Neutrophil (primary cell): Measurements from ENCODE around the gene KMT5C.

Experiments used
- H3K27ac ChIP-seq: fragments of 200-600 bp; sonication (generic); 2 replicates; pipeline ENCODE4 v1.5.1; 2016; ENCODE audit warnings: mild to moderate bottlenecking, moderate library complexity
- H3K27me3 ChIP-seq: fragments of 200-600 bp; sonication (generic); 2 replicates; pipeline ENCODE4 v1.6.0; 2016; ENCODE audit warnings: mild to moderate bottlenecking
- H3K36me3 ChIP-seq: fragments of 200-600 bp; sonication (generic); 2 replicates; pipeline ENCODE4 v1.5.1; 2017
- H3K4me1 ChIP-seq, 2 experiments: fragments of 200-600 bp in 1 of 2; sonication (generic) in 1 of 2; 1 replicate in 1 of 2; 2 replicates in 1 of 2; pipeline versions ENCODE4 v1.5.1 to v1.6.1; 2013 to 2016; ENCODE audit warnings: low read depth in 1 of 2, low read length in 1 of 2, mild to moderate bottlenecking in 1 of 2, moderate library complexity in 1 of 2; ENCODE audit not compliant: control insufficient read depth in 1 of 2, insufficient read depth in 1 of 2
- H3K4me3 ChIP-seq, 2 experiments: fragments of 200-600 bp in 1 of 2; sonication (generic) in 1 of 2; 1 replicate in 1 of 2; 2 replicates in 1 of 2; pipeline ENCODE4 v1.5.1; 2013 to 2016; ENCODE audit warnings: low read depth in 1 of 2, low read length in 1 of 2, mild to moderate bottlenecking in 1 of 2, moderate library complexity in 1 of 2
- H3K9me3 ChIP-seq: fragments of 200-600 bp; sonication (generic); 2 replicates; pipeline ENCODE4 v1.5.1; 2016
- TF ChIP-seq, protein P1 (sequence below): fragments of 200-600 bp; sonication (generic); IDR thresholded peaks from 2 replicates; pipeline ENCODE4 v1.5.1; 2016; ENCODE audit warnings: antibody characterized with exemption

KMT5C gene

DNA sequence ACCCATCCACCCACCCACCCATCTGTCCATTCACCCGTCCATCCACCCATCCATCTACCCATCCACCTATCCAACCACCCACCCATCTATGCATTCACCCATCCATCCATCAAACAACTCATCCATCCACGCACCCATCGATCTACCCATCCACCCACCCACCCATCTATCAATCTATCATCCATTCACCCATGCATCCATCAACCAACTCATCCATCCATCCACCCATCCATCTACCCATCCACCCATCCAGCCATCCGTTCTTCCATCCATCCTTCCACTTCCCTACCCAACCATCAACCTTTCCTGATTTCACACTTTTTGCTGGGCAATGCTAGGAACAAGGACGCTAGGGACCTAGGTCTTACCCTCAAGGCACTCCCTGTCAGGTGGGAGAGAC, 42.3 kb downstream of the KMT5C start:
- Histone ChIP-seq H3K4me3 (no peak overlapping the region), H3K4me1 (peaks cover 27 to 29% of the 10 kb centered on the region in 2 experiments), H3K9me3 (no peaks in the 10 kb centered on the region), H3K36me3 (no peaks in the 10 kb centered on the region), H3K27ac (no peak overlapping the region), H3K27me3 (peaks cover 47% of the 10 kb centered on the region)
- TF ChIP-seq, protein P1, sequence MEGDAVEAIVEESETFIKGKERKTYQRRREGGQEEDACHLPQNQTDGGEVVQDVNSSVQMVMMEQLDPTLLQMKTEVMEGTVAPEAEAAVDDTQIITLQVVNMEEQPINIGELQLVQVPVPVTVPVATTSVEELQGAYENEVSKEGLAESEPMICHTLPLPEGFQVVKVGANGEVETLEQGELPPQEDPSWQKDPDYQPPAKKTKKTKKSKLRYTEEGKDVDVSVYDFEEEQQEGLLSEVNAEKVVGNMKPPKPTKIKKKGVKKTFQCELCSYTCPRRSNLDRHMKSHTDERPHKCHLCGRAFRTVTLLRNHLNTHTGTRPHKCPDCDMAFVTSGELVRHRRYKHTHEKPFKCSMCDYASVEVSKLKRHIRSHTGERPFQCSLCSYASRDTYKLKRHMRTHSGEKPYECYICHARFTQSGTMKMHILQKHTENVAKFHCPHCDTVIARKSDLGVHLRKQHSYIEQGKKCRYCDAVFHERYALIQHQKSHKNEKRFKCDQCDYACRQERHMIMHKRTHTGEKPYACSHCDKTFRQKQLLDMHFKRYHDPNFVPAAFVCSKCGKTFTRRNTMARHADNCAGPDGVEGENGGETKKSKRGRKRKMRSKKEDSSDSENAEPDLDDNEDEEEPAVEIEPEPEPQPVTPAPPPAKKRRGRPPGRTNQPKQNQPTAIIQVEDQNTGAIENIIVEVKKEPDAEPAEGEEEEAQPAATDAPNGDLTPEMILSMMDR: no peak

DNA sequence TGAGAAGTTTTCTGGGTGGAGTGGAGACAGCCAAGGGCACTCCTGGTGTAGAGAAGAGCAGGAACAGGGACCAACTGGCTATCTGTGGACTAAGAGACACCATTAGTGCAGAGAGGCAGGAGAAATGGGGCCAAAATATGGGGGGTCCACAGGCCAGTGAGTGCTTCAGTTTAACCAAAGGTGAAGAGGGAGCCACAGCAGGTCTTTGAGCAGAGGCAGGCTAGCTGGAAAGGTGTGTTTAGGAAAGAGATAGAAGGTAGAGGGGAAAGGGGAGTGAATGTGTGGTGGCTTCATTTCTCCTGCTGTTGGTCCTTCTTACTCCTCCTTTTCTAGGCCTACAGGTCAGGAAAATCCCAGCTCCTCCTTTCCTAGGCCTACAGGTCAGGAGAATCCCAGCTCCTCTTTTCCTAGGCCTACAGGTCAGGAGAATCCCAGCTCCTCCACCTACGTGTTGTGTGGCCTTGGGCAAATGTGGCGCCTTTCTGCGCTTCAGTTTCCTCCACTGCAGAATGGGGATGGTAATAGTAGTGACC, 42.9 kb downstream of the KMT5C start:
- Histone ChIP-seq H3K36me3 (peaks cover 5% of the 10 kb centered on the region), H3K4me3 (no peak overlapping the region), H3K27me3 (peaks cover 42% of the 10 kb centered on the region), H3K9me3 (no peaks in the 10 kb centered on the region), H3K4me1 (peaks cover 33 to 35% of the 10 kb centered on the region in 2 experiments), H3K27ac (no peak overlapping the region)
- TF ChIP-seq, protein P1: no peak

DNA sequence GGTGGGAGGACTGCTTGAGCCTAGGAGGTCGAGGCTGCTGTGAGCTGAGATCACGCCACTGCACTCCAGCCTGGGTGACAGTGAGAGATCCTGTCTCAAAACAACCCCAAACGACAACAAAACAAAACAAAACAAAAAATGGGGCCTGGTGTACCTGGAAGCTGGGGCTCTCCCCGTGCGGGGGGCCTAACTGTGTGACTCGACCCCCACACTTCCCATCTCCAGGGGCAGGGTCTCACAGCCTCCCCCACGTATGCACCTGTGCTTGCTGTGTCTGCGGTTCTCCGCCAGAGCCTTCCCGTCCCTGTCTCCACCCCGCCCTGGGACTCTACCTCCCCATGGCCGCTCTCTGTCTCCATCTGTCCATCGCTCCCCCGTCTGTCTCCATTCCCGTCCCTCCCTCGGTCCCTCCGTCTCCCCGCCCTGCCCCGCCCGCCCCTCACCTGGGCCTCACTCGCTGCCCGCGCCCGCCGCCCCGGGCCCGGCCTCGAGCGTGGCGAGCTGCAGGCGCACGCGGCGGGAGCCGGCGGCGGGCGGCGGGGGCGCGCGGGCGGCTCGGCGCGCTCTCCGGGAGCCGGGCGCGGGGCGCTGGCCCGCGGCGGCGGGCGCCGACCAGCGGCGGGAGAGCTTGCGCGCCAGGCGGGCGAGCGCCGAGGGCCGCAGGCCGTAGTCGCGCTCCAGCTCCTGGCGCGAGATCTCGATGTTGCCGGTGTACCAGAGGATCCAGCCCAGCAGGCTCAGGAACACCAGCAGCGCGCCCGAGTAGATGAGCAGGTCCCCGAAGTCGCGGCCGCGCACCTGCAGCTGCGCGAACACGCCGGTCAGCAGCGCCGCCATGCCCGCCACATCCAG, 43.8 kb downstream of the KMT5C start:
- Histone ChIP-seq H3K9me3 (no peaks in the 10 kb centered on the region), H3K27me3 (peaks cover 32% of the 10 kb centered on the region), H3K4me3 (peak overlapping the region; percentile 78 to 100), H3K27ac (peak overlapping the region; percentile 88), H3K36me3 (peaks cover 14% of the 10 kb centered on the region), H3K4me1 (peaks cover 42 to 44% of the 10 kb centered on the region in 2 experiments)
- TF ChIP-seq, protein P1: no peak

DNA sequence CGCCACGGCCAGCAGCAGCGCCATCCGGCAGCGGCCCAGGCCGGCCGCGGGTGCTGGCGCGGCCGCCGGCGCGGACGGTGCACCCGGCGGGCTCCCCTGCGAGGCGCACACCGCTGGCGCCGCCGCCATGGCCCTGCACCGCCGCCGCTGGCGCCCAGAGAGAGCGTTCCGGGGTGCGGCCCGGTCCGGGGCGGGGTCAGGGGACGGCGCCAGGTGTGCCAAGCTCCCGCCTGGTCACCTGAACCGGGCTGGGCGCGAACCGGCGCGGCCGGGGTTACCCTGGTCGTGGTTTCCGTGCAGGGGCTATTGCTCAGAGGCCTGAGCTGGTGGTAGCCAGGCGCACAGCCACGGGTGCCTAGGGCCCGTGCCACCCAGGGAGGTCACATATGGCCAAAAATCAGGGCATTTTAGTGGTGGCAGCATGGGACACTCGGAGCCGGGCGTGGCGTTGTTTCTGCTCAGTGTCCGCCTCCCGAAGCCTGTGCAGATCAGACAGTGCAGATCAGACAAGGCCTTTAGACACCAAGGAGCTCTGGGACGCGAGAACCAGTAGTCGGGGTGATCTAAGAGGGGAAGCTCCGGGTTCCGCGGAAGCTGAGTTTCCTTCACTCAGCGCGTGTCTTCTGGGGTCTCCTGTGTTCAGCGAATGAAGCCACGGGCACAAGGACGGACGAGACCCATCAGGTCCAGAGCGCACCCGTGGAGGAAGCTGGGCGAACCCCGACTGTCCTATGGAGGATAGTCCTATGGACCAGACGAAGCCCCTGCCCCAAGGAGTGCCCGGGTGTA, 44.6 kb downstream of the KMT5C start, which contains the start of gene TMEM238:
TSS of gene TMEM238 (minus strand) at position 162 of the 789 bp plus-strand sequence. CDS start at position 129, 33 bp downstream.
- H3K4me1 ChIP-seq: peaks cover 43 to 47% of the 10 kb centered on the region in 2 experiments
- TF ChIP-seq, protein P1: no peak
- H3K27ac ChIP-seq: peak within 1 kb of the TSS; percentile 88
- peak within 1 kb of the TSS; percentile 78 to 100 for H3K4me3 ChIP-seq
- peaks cover 24% of the 10 kb centered on the region for H3K27me3 ChIP-seq
- peaks cover 22% of the 10 kb centered on the region for H3K36me3 ChIP-seq
- no peaks in the 10 kb centered on the region for H3K9me3 ChIP-seq

DNA sequence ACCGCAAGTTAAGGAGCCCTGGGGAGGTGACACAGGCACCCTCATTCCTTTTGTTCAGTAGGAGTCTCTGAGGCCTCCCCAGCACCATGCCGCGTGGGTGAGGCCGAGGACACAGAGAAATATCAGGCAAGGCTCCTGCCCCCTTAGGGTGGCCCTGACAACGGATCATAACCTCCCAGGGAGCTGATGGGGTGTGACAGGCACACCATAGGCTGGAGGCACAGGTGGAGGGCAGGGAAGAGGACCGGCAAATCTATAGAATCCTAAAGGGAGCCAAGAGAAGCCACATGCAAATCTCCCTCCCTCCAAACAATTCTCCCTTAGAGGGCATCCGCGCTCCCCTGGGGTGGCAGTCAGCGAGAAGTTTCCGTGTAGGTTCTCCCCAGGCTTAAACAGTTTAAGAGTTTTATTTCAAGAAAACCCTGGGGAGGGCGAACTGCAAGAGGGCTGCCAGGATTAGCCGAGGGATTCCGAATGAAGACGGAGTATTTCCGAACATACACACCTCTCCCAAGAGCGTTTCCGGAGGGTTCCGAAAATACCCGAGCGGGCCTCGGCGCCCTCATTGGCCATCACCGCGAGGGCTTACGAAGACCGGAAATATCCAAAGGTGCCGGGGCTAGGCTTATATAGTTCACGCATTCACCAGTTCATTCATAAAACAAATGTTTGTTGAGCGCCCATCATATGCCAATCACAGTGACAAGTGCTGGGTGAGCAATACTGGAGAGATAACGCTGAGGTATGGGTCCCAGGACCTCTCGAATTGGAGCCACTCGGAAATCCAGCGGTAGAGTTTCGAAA, 45.4 kb downstream of the KMT5C start:
- Histone ChIP-seq H3K4me3 (peak overlapping the region; percentile 78 to 100), H3K36me3 (peaks cover 30% of the 10 kb centered on the region), H3K27ac (peak overlapping the region; percentile 88), H3K9me3 (no peaks in the 10 kb centered on the region), H3K27me3 (peaks cover 21% of the 10 kb centered on the region), H3K4me1 (peaks cover 43 to 47% of the 10 kb centered on the region in 2 experiments)
- TF ChIP-seq, protein P1: no peak
